Umbilical cord (tissue), 2 donors: ENCODE results near the gene URAD. TPM values are rescaled to one million over a fixed set of nuclear protein-coding genes. Genes with fewer than 3 reads are reported as not detected.
"Not testable (repeated sequence)": the region's sequence is repeated elsewhere in the genome, so short reads cannot be mapped to it uniquely, and the experiment has no call there.

Experiments
- DNase-seq: peaks from one replicate; pipeline ENCODE4 v3.0.0-alpha.2; 2015; ENCODE audit warnings: low spot score
- total RNA-seq: library from RNA; depleted of rRNA; stranded (reverse); fragments of >200 nt; gene quantifications from one replicate; pipeline ENCODE4 v1.2.3, GENCODE V29; 2014; ENCODE audit warnings: low replicate concordance; ENCODE audit not compliant: insufficient read depth

The URAD gene, protein sequence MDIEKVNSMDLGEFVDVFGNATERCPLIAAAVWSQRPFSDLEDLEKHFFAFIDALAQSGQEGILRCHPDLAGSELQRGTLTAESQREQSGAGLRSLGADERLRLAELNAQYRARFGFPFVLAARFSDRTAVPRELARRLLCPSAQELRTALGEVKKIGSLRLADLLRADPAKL
- total RNA-seq: not detected

GRCh38 chr13:27988520-27988919, at the start of gene URAD:
Gene URAD (minus strand): TSS chr13:27988693. CDS start chr13:27988637, 56 bp downstream.
- DNase-seq: no peak

GRCh38 chr13:28037399-28037798, 48.9 kb upstream of the URAD start:
- no peak for DNase-seq

GRCh38 chr13:28035146-28035782, 46.8 kb upstream of the URAD start:
- DNase-seq: no peak

DNA sequence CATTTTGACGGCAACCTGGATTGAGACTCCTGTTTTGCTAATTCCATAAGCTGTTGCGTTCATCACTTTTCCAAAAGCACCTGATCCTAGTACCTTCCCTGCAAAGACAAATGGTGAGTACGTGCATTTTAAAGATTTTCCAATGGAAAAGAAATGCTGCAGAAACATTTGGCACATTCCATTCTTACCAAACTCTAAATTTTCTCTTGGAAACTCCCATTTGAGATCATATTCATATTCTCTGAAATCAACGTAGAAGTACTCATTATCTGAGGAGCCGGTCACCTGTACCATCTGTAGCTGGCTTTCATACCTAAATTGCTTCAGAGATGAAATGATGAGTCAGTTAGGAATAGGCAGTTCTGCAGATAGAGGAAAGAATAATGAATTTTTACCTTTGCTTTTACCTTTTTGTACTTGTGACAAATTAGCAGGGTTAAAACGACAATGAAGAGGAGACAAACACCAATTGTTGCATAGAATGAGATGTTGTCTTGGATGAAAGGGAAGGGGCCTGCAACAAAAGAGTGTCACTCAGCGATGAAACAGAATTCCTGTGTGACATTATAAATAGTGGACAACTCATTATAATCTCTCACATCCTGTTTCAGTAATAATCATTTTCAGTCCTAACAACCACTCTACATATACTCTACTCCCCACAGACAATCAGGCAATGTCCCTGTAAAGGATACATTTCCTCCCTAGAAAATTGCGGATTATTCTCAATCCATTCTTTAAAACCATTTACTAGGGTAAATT, 45.6 kb upstream of the URAD start:
- DNase-seq: no peak

DNA sequence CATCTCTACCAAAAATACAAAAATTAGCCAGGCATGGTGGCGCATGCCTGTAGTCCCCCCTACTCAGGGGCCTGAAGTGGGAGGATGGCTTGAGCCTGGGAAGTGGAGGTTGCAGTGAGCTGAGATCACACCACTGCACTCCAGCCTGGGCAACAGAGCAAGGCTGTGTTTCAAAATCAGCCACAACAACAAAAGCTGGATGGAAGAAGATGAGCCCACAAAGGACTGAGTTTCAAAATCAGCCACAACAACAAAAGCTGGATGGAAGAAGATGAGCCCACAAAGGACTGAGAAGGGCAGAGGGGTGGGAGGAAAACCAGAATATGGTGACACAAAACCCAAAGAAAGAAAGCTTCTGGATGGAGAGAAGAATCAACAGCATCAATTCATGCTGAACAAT, 43.9 kb upstream of the URAD start:
- not testable (repeated sequence) for DNase-seq

GRCh38 chr13:28031896-28032288, 43.4 kb upstream of the URAD start:
- DNase-seq: no peak

GRCh38 chr13:28031220-28031895, 42.9 kb upstream of the URAD start:
- DNase-seq: peak; percentile 21

GRCh38 chr13:28027607-28028364, 39.3 kb upstream of the URAD start:
- DNase-seq: no peak

DNA sequence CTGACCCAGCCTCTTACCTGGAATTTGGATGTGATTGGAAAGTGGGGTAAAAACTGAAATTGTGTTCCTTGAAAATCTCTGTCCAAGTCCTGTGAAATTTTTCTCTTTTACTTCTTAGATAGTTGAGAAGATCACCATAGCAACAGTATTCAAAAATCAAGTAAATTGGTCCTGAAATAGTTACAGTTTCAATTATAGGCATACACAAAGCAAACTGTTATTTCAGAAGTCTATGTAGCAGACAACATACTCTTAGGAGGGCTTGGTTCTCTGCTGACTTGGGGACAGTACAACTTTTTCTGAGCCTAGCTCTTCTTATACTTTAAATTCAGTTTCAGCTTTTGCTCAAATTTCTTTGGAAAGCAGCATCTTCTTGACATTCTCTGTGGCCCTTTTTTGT, 38.6 kb upstream of the URAD start:
- no peak for DNase-seq

- no peak for DNase-seq
Observed at GRCh38 chr13:28026508-28026907, 38.0 kb upstream of the URAD start.

DNA sequence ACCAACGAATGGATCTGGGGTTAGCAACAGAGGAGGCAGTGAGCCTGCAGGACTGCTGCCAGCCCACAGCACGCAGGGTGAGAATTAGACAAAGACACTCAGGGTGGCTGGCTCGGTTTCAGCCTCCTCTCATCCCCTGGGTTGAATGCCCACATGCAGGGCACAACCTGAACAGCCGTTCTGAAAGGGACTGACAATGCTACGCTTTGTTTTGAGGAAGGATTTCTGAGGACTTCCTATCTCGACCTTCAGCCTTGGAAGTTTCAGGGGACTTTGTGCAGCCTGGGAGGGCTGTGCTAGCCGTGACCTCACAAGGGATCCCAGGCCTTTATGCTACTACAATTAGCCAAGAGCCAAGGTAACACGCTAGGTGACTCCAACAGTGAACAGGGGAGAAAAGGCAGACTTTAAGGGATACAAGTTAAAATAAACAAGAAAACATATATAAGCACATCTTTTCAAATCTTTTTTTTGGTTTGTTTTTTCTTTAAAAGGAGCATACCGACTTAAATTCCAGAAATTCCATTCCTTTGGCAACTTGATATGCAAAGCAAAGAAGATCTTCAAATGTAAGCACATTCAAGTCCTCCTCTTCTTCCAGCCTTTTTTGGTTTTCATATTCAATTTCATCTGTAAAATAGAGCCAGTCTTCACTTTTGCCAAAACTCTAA, 34.5 kb upstream of the URAD start:
- DNase-seq: peak; percentile 38

- no peak for DNase-seq
Observed at GRCh38 chr13:28014301-28014700, 25.8 kb upstream of the URAD start.

DNA sequence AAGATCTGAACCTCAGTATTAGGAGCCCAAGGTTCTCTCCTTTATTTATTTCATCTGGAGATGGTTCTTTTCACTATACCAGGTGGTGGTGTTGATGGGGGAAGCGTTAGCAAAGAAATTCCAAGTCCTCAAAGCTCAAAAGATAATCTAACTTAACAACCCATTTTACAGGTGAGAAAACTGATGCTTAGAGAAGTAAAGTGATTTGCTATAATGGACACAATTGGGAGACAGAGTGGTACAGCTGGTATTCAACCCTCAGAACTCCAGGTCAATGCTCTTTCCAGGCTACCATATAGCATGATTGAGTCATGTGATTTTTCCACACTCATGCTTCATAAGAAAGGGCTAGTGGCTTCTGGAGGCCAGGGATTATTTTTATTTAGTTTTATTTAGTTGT, 25.0 kb upstream of the URAD start:
- DNase-seq: no peak

GRCh38 chr13:28012896-28013295, 24.4 kb upstream of the URAD start:
- DNase-seq: no peak

DNA sequence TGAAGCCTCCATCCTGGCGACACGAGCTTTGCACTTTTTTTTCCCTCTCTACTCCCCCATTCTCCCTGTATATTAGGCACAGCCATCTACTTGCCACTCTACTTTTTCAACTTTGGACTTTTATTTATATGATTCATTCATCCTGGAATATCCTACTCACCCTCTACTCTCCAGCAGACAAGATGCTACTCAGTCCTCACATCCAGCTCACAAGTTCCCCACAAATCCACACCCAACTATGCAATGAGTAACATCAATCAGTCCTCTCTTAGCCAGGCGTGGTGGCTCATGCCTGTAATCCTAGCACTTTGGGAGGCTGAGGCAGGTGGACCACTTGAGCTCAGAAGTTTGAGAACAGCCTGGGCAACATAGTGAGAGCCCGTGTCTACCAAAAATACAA, 23.9 kb upstream of the URAD start:
- no peak for DNase-seq

DNA sequence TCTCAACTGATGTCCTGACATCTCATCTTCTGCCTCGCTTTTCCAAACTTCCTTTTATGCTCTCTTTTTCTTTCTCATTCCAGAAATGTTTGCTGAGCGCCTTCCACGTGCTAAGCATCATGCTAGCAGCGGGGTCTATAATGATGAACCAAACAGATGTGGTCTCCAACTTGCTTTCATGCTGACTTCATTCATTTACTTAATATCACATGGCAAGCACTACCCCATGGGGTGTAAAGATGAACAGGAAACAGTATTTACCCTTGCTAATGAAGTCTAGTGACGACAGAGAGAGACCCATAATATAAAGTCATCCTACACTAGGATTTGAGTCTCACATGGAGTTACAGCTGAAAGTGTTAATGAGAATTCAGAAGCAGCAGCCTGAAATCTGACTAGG, 21.6 kb upstream of the URAD start:
- DNase-seq: no peak

DNA sequence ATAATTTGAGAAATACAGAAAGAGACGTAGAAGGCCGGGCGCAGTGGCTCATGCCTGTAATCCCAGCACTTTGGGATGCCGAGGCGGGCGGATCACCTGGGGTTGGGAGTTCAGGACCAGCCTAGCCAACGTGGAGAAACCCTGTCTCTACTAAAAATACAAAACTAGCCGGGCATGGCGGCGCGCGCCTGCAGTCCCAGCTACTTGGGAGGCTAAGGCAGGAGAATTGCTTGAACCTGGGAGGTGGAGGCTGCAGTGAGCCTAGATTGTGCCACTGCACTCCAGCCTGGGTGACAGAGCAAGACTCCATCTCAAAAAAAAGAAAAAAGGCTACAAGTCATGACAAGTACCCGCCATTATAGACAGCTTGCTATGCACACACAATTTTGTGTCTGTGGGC, 16.5 kb upstream of the URAD start:
- DNase-seq: not testable (repeated sequence)

- DNase-seq: no peak
Observed at GRCh38 chr13:28002886-28003698, 14.6 kb upstream of the URAD start.

DNA sequence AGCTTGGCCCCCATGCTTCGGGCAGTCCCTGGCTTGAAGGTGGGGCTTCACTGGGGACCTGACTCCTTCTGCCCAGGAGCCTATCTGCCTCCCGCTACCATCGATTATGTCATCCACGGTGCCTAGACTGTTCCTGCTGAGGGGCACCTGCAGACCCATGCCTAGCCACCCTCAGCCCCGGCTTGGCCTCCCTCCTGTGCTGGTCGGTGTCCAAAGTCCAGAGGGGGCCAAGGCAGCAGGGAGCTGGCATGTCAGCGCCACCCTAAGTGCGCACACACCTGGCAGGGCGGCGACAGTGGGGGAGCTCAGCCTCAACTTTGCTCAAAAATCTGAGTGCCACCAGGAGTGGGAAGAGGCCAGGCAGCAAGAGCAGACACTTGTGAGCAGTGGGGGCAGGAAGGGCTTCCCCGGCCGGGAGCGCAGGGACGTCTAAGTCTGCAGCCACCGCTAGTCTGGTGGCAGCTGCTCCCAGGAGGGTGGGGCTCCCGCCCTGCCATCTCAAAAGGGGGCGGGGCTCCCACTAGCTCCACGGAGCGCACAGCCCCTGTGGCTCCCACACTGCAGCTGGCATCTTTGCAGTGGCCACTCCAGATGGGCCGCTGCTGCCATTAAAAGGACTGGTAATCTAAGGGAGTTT, 13.5 kb upstream of the URAD start:
- DNase-seq: no peak

GRCh38 chr13:28001049-28001448, 12.6 kb upstream of the URAD start:
- DNase-seq: no peak
